Liver (tissue), 9 donors: Measurements from ENCODE around the gene INPP4B. TPM values are rescaled to one million over a fixed set of nuclear protein-coding genes. Genes with fewer than 3 reads are reported as not detected.

Experiments used
- DNase-seq: peaks from one replicate; pipeline ENCODE4 v3.0.0-alpha.2; 2017; ENCODE audit warnings: low spot score
- H3K27ac ChIP-seq, 2 donors: one replicate each; pipeline ENCODE4 v1.7.0; 2013; ENCODE audit warnings: inconsistent platforms in 2 of 2, low read length in 2 of 2, control low read depth in 1 of 2, low read depth in 1 of 2, mild to moderate bottlenecking in 1 of 2
- H3K27me3 ChIP-seq, 4 donors: one replicate each; pipeline versions ENCODE4 v1.6.1 to v1.7.0; 2013; ENCODE audit warnings: low read length in 3 of 4, inconsistent platforms in 1 of 4, mild to moderate bottlenecking in 1 of 4, moderate library complexity in 1 of 4; ENCODE audit not compliant: control insufficient read depth in 4 of 4, insufficient read depth in 4 of 4
- H3K36me3 ChIP-seq, 4 donors: one replicate each; pipeline versions ENCODE4 v1.6.1 to v1.7.0; 2013; ENCODE audit warnings: low read length in 3 of 4, mild to moderate bottlenecking in 3 of 4, low read depth in 1 of 4, moderate library complexity in 1 of 4; ENCODE audit not compliant: control insufficient read depth in 4 of 4, insufficient read depth in 3 of 4
- H3K4me1 ChIP-seq, 4 donors: one replicate each; pipeline versions ENCODE4 v1.6.1 to v1.7.0; 2013; ENCODE audit warnings: low read length in 3 of 4, mild to moderate bottlenecking in 3 of 4, moderate library complexity in 1 of 4; ENCODE audit not compliant: control insufficient read depth in 4 of 4, insufficient read depth in 4 of 4
- H3K4me3 ChIP-seq, 3 donors: one replicate each; pipeline versions ENCODE4 v1.6.1 to v1.7.0; 2013; ENCODE audit warnings: low read length in 3 of 3, control low read depth in 1 of 3, low read depth in 1 of 3, mild to moderate bottlenecking in 1 of 3
- H3K9ac ChIP-seq, 2 donors: one replicate each; pipeline ENCODE4 v1.7.0; 2013; ENCODE audit warnings: low read length in 2 of 2, mild to moderate bottlenecking in 2 of 2, moderate library complexity in 2 of 2, control low read depth in 1 of 2, low read depth in 1 of 2
- H3K9me3 ChIP-seq, 4 donors: one replicate each; pipeline versions ENCODE4 v1.6.1 to v1.7.0; 2013; ENCODE audit warnings: low read length in 3 of 4; ENCODE audit not compliant: control insufficient read depth in 4 of 4
- FOXA1 ChIP-seq: IDR thresholded peaks from 2 replicates; pipeline ENCODE4 v1.6.1; 2016; ENCODE audit warnings: antibody characterized with exemption
- GABPA ChIP-seq, 2 donors: IDR thresholded peaks in 1 of 2; conservative IDR thresholded peaks in 1 of 2; 2 replicates each; pipeline ENCODE4 v1.6.1; 2016; ENCODE audit warnings: antibody characterized with exemption in 2 of 2, mild to moderate bottlenecking in 1 of 2, moderate library complexity in 1 of 2
- HNF4A ChIP-seq, 2 donors: conservative IDR thresholded peaks; 2 replicates each; pipeline ENCODE4 v1.6.1; 2016; ENCODE audit warnings: antibody characterized with exemption in 2 of 2, mild to moderate bottlenecking in 2 of 2
- HNF4G ChIP-seq: IDR thresholded peaks from 2 replicates; pipeline ENCODE4 v1.6.1; 2016; ENCODE audit warnings: antibody characterized with exemption
- JUND ChIP-seq, 2 donors: IDR thresholded peaks; 2 replicates each; pipeline ENCODE4 v1.6.1; 2016; ENCODE audit warnings: antibody characterized with exemption in 2 of 2
- NR2F2 ChIP-seq: IDR thresholded peaks from 2 replicates; pipeline ENCODE4 v1.6.1; 2016; ENCODE audit warnings: antibody characterized with exemption
- TAF1 ChIP-seq: conservative IDR thresholded peaks from 2 replicates; pipeline ENCODE4 v1.6.1; 2016; ENCODE audit warnings: antibody characterized with exemption, mild to moderate bottlenecking
- YY1 ChIP-seq: IDR thresholded peaks from 2 replicates; pipeline ENCODE4 v1.6.1; 2016; ENCODE audit warnings: antibody characterized with exemption, mild to moderate bottlenecking
- WGBS: extraction: QIAGEN DNeasy Blood & Tissue Kit; methylation state at CpG from one replicate; pipeline ENCODE4 v1.1.7; 2013; 5-methylcytosine and 5-hydroxymethylcytosine counted together
- polyA plus RNA-seq, 2 donors: library from polyadenylated mRNA; stranded (reverse) in 1 of 2; unstranded in 1 of 2; fragments of 200-250 nt in 1 of 2; fragments of >200 nt in 1 of 2; fragmentation: Nextera tagmentation in 1 of 2; extraction: Ambion mirVana in 1 of 2; gene quantifications; one replicate each; pipeline versions ENCODE4 v1.2.1 to v1.2.3, GENCODE V29; 2013 to 2015
- total RNA-seq, 2 donors: library from RNA; depleted of rRNA; stranded (reverse); fragments of >200 nt; gene quantifications; one replicate each; pipeline ENCODE4 v1.2.3, GENCODE V29; 2014
- TF ChIP-seq, protein P1 (sequence below): IDR thresholded peaks from 2 replicates; pipeline ENCODE4 v1.6.1; 2016; ENCODE audit warnings: antibody characterized with exemption
- TF ChIP-seq, protein P2 (sequence below): fragments of 150-350 bp; IDR thresholded peaks from 2 replicates; pipeline ENCODE4 v1.5.1; 2017; ENCODE audit warnings: improper control_type of control experiment, low read depth, low read length; ENCODE audit not compliant: missing input control
- TF ChIP-seq, protein P3 (sequence below): IDR thresholded peaks from 2 replicates; pipeline ENCODE4 v1.6.1; 2016; ENCODE audit warnings: antibody characterized with exemption
- TF ChIP-seq, protein P4 (sequence below): IDR thresholded peaks from 2 replicates; pipeline ENCODE4 v1.6.1; 2016; ENCODE audit warnings: antibody characterized with exemption
- TF ChIP-seq, protein P5 (sequence below): IDR thresholded peaks from 2 replicates; pipeline ENCODE4 v1.6.1; 2016; ENCODE audit warnings: antibody characterized with exemption, mild to moderate bottlenecking
- donor health status: healthy.
- donor health status: healthy.
- donor health status: healthy.
- donor health status: healthy.
- donor health status: healthy.

The INPP4B gene
- total and polyA plus RNA-seq, 4 donors: 0.43 to 2.8 (median 1.6) TPM

DNA sequence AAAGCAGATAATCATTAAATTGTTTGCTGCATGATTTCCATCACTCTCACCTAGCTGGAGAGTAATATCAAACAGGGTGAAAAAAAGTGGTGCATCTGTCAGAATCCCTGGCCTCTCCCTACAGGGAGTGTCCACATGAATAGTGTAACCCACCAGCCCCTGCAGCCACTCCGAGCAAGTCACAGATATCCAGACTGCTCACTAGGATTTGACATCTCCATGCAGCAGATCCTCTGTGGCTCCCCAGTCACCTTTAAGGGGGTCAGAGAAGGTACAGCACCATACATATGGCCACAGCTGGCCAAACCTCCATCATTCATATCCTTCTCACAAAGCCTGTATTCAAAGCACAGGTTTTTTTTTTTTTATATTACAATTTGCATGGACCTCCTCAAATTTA, 536.3 kb downstream of the INPP4B start:
- DNase-seq: no peak
- H3K27me3 ChIP-seq: no peaks in the 10 kb centered on the region
- no peaks in the 10 kb centered on the region for H3K4me1 ChIP-seq
- TF ChIP-seq JUND (IDR thresholded peaks at IDR 0.05) (no peak), HNF4A (conservative IDR thresholded peaks at IDR 0.05) (no peak), HNF4G (no peak), GABPA (IDR thresholded peaks at IDR 0.05 in 1 of 2, conservative IDR thresholded peaks at IDR 0.05 in 1 of 2) (no peak), TAF1 (no peak), NR2F2 (no peak), YY1 (no peak)
- TF ChIP-seq, protein P1, sequence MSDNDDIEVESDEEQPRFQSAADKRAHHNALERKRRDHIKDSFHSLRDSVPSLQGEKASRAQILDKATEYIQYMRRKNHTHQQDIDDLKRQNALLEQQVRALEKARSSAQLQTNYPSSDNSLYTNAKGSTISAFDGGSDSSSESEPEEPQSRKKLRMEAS: no peak
- TF ChIP-seq, protein P2, sequence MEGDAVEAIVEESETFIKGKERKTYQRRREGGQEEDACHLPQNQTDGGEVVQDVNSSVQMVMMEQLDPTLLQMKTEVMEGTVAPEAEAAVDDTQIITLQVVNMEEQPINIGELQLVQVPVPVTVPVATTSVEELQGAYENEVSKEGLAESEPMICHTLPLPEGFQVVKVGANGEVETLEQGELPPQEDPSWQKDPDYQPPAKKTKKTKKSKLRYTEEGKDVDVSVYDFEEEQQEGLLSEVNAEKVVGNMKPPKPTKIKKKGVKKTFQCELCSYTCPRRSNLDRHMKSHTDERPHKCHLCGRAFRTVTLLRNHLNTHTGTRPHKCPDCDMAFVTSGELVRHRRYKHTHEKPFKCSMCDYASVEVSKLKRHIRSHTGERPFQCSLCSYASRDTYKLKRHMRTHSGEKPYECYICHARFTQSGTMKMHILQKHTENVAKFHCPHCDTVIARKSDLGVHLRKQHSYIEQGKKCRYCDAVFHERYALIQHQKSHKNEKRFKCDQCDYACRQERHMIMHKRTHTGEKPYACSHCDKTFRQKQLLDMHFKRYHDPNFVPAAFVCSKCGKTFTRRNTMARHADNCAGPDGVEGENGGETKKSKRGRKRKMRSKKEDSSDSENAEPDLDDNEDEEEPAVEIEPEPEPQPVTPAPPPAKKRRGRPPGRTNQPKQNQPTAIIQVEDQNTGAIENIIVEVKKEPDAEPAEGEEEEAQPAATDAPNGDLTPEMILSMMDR: no peak
- TF ChIP-seq, protein P3, sequence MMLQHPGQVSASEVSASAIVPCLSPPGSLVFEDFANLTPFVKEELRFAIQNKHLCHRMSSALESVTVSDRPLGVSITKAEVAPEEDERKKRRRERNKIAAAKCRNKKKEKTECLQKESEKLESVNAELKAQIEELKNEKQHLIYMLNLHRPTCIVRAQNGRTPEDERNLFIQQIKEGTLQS: no peak
- TF ChIP-seq, protein P4, sequence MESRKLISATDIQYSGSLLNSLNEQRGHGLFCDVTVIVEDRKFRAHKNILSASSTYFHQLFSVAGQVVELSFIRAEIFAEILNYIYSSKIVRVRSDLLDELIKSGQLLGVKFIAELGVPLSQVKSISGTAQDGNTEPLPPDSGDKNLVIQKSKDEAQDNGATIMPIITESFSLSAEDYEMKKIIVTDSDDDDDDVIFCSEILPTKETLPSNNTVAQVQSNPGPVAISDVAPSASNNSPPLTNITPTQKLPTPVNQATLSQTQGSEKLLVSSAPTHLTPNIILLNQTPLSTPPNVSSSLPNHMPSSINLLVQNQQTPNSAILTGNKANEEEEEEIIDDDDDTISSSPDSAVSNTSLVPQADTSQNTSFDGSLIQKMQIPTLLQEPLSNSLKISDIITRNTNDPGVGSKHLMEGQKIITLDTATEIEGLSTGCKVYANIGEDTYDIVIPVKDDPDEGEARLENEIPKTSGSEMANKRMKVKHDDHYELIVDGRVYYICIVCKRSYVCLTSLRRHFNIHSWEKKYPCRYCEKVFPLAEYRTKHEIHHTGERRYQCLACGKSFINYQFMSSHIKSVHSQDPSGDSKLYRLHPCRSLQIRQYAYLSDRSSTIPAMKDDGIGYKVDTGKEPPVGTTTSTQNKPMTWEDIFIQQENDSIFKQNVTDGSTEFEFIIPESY: no peak
- TF ChIP-seq, protein P5, sequence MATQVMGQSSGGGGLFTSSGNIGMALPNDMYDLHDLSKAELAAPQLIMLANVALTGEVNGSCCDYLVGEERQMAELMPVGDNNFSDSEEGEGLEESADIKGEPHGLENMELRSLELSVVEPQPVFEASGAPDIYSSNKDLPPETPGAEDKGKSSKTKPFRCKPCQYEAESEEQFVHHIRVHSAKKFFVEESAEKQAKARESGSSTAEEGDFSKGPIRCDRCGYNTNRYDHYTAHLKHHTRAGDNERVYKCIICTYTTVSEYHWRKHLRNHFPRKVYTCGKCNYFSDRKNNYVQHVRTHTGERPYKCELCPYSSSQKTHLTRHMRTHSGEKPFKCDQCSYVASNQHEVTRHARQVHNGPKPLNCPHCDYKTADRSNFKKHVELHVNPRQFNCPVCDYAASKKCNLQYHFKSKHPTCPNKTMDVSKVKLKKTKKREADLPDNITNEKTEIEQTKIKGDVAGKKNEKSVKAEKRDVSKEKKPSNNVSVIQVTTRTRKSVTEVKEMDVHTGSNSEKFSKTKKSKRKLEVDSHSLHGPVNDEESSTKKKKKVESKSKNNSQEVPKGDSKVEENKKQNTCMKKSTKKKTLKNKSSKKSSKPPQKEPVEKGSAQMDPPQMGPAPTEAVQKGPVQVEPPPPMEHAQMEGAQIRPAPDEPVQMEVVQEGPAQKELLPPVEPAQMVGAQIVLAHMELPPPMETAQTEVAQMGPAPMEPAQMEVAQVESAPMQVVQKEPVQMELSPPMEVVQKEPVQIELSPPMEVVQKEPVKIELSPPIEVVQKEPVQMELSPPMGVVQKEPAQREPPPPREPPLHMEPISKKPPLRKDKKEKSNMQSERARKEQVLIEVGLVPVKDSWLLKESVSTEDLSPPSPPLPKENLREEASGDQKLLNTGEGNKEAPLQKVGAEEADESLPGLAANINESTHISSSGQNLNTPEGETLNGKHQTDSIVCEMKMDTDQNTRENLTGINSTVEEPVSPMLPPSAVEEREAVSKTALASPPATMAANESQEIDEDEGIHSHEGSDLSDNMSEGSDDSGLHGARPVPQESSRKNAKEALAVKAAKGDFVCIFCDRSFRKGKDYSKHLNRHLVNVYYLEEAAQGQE: no peak
- 90% methylated on average over 1 of the region's 1 CpG for WGBS
- no peaks in the 10 kb centered on the region for H3K36me3 ChIP-seq
- H3K4me3 ChIP-seq: no peak overlapping the region
- no peak overlapping the region for H3K27ac ChIP-seq
- H3K9ac ChIP-seq: no peak overlapping the region
- H3K9me3 ChIP-seq: no peaks in the 10 kb centered on the region

DNA sequence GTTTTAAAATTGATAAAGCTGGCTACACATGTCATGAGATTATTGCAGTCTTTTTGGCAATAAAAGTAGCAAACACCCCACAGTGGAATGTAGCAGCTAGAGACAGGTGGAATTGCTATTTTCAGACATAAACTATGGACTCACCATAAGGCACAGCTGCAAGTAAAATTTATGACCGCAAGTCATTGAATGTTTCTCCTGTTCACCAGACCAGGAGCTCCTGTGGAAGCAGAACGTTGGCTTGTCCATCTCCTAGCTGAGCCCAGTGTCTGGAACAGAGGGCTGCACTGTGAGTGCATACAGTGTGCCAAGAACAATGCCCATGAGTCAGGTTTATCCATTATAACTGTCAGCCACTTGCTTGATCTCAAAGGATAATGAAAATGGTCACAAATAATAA, 538.2 kb downstream of the INPP4B start:
- no peak overlapping the region for H3K27ac ChIP-seq
- WGBS: 73% methylated on average over 2 of the region's 2 CpGs
- no peaks in the 10 kb centered on the region for H3K4me1 ChIP-seq
- H3K36me3 ChIP-seq: no peaks in the 10 kb centered on the region
- H3K9ac ChIP-seq: no peak overlapping the region
- no peak for DNase-seq
- TF ChIP-seq TAF1 (no peak), YY1 (no peak), JUND (IDR thresholded peaks at IDR 0.05) (no peak), FOXA1 (no peak), HNF4A (conservative IDR thresholded peaks at IDR 0.05) (no peak), GABPA (IDR thresholded peaks at IDR 0.05 in 1 of 2, conservative IDR thresholded peaks at IDR 0.05 in 1 of 2) (no peak)
- TF ChIP-seq, protein P3: no peak
- TF ChIP-seq, protein P1: no peak
- TF ChIP-seq, protein P5: no peak
- no peak overlapping the region for H3K4me3 ChIP-seq
- no peaks in the 10 kb centered on the region for H3K9me3 ChIP-seq
- no peaks in the 10 kb centered on the region for H3K27me3 ChIP-seq
